ENCODE results near the gene PPP2R2B. TPM values are rescaled to one million over a fixed set of nuclear protein-coding genes. Genes with fewer than 3 reads are reported as not detected.

The PPP2R2B gene
- total RNA-seq, 1 experiment from 2014 or later = 20.3 TPM

GRCh38 chr5:146758938-146759337, 119.6 kb downstream of the PPP2R2B start:
- no peak for TF ChIP-seq ETV6 (CRISPR knock-in tag; IDR thresholded peaks at IDR 0.05)
- no peak for TF ChIP-seq GRHL2 (CRISPR knock-in tag; IDR thresholded peaks at IDR 0.05; ENCODE audit: insufficient replicate concordance, severe bottlenecking)
- no peak for TF ChIP-seq GABPB1 (CRISPR knock-in tag; IDR thresholded peaks at IDR 0.05)
- ATAC-seq (no peak), DNase-seq (ENCODE audit: low spot score) (no peak)
- Mint-ChIP-seq H3K27ac (no peak overlapping the region), H3K27me3 (ENCODE audit: low read depth) (no peaks in the 10 kb centered on the region), H3K4me1 (peaks cover 20% of the 10 kb centered on the region), H3K4me3 (no peak overlapping the region), H3K9me3 (peaks cover 13% of the 10 kb centered on the region), H3K36me3 (peaks cover 4% of the 10 kb centered on the region; the same call in 1 of the 2 replicates)
- ChIA-PET POLR2A (no interaction called here), CTCF (interaction anchor here (1.4 kb wide), 1 partner anchor 39 kb away, joined by 4 read pairs; no protein-coding TSS in a partner anchor)

DNA sequence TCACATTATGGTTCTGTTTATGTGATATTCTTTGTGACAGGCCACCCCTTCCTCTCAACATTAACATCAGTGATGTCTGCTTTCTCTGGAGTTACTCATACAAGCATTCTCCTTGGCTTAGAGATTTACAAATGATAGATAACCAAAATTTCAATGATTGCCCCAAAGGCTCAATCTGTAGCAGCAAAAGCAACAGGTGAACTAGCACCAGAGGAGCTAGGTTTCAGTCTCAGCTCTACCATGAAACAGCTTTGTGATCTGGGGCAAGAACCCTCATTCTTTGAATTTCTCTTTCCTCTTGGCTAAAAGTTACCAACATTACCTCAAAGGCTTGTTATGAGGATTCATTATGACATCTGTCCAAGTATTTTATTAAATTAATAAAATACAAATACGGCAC, 120.5 kb downstream of the PPP2R2B start:
- Mint-ChIP-seq H3K36me3 (peaks cover 4% of the 10 kb centered on the region; the same call in 1 of the 2 replicates), H3K4me1 (peaks cover 29% of the 10 kb centered on the region), H3K4me3 (no peak overlapping the region), H3K9me3 (peaks cover 13% of the 10 kb centered on the region), H3K27ac (no peak overlapping the region), H3K27me3 (ENCODE audit: low read depth) (no peaks in the 10 kb centered on the region)
- ATAC-seq = no peak
- CTCF ChIA-PET = no interaction called here
- TF ChIP-seq, protein P1, sequence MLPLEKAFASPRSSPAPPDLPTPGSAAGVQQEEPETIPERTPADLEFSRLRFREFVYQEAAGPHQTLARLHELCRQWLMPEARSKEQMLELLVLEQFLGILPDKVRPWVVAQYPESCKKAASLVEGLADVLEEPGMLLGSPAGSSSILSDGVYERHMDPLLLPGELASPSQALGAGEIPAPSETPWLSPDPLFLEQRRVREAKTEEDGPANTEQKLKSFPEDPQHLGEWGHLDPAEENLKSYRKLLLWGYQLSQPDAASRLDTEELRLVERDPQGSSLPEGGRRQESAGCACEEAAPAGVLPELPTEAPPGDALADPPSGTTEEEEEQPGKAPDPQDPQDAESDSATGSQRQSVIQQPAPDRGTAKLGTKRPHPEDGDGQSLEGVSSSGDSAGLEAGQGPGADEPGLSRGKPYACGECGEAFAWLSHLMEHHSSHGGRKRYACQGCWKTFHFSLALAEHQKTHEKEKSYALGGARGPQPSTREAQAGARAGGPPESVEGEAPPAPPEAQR (CRISPR knock-in tag; IDR thresholded peaks at IDR 0.05) = no peak
- TF ChIP-seq ZNF423 (CRISPR knock-in tag; IDR thresholded peaks at IDR 0.05) (no peak), FOXK1 (CRISPR knock-in tag; IDR thresholded peaks at IDR 0.05) (no peak), NR3C1 (CRISPR knock-in tag; conservative IDR thresholded peaks at IDR 0.05; ENCODE audit: low read depth) (no peak), SMAD4 (CRISPR knock-in tag; IDR thresholded peaks at IDR 0.05) (no peak), CREM (CRISPR knock-in tag; IDR thresholded peaks at IDR 0.05) (no peak), TEAD1 (CRISPR knock-in tag; IDR thresholded peaks at IDR 0.05) (no peak), JUN (CRISPR knock-in tag; IDR thresholded peaks at IDR 0.05) (no peak), RELA (CRISPR knock-in tag; IDR thresholded peaks at IDR 0.05; ENCODE audit: borderline replicate concordance) (no peak), TEAD4 (CRISPR knock-in tag; IDR thresholded peaks at IDR 0.05) (no peak), PRRX2 (CRISPR knock-in tag; IDR thresholded peaks at IDR 0.05) (no peak), SMAD3 (CRISPR knock-in tag; IDR thresholded peaks at IDR 0.05; ENCODE audit: borderline replicate concordance) (no peak), ZNF263 (CRISPR knock-in tag; IDR thresholded peaks at IDR 0.05; ENCODE audit: low read depth) (no peak), STAT6 (CRISPR knock-in tag; conservative IDR thresholded peaks at IDR 0.05; ENCODE audit: low read depth) (no peak), CREB1 (CRISPR knock-in tag; IDR thresholded peaks at IDR 0.05) (no peak)
- TF ChIP-seq, protein P2, sequence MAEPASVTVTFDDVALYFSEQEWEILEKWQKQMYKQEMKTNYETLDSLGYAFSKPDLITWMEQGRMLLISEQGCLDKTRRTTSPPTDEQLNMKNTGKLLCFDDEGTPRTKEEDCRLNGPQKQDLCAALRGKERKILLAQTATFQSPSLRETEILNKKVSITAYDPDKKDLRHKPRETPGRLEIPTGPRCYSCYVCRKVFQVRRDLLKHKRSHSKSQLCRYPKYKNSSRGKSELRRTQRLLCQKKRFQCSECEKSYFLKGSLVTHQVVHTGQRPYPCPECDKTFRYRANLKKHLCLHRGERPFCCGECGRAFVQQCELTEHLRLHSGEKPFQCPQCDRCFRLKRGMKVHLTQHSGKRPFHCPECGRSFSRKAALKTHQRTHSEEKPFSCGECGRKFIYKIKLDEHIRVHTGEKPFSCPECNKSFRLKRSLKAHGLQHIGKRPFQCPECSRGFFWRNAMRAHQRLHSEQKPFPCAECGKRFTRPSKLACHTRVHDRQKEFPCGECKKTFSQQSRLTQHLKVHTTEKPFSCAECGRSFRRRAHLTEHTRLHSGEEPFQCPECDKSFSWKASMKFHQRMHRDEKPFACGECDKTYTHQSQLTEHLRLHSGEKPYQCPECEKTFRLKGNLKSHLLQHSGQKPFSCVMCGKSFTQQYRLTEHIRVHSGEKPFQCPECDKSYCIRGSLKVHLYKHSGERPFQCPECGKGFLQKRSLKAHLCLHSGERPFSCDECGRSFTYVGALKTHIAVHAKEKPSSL (CRISPR knock-in tag; conservative IDR thresholded peaks at IDR 0.05) = no peak
- POLR2A ChIA-PET = no interaction called here
- DNase-seq (ENCODE audit: low spot score) = no peak
